Measurements from ENCODE around the gene COPS9.

COPS9 gene

DNA sequence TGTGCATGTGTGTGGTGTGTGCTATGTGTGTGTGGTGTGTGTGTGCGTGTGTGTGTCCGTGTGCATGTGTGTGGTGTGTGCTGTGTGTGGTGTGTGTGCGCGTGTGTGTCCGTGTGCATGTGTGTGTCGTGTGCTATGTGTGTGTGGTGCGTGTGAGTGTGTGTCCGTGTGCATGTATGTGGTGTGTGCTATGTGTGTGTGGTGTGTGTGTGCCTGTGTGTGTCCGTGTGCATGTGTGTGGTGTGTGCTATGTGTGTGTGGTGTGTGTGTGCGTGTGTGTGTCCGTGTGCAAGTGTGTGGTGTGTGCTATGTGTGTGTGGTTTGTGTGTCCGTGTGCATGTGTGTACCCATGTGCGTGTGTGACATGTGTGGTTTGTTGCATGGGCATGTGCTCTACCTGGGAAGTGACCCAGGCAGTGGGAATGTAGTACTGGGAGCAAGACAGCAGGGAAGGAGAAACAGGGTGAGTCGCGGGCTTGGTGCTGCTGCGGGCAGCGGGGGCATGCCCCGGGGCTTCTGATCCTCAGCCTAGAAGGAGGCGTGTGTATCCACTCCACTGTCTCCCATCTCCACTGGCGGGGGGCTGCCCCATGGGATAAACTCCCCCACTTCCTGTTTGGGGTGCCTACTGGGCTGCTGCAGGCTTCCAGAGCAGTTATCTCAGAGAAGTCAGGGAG is 11.9 kb upstream of the COPS9 start:
- DNase-seq (ENCODE audit: low read depth): no peak

DNA sequence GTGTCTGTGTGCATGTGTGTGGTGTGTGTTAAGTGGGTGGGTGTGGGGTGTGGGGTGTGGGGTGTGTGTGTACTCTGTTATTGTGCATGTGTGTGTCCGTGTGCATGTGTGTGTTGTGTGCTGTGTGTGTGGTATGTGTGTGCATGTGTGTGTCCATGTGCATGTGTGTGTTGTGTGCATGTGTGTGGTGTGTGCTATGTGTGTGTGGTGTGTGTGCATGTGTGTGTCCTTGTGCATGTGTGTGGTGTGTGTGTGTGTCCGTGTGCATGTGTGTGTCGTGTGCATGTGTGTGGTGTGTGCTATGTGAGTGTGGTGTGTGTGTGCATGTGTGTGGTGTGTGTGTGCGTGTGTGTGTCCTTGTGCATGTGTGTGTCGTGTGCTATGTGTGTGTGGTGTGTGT is 11.3 kb upstream of the COPS9 start:
- no peak for DNase-seq (ENCODE audit: low read depth)

DNA sequence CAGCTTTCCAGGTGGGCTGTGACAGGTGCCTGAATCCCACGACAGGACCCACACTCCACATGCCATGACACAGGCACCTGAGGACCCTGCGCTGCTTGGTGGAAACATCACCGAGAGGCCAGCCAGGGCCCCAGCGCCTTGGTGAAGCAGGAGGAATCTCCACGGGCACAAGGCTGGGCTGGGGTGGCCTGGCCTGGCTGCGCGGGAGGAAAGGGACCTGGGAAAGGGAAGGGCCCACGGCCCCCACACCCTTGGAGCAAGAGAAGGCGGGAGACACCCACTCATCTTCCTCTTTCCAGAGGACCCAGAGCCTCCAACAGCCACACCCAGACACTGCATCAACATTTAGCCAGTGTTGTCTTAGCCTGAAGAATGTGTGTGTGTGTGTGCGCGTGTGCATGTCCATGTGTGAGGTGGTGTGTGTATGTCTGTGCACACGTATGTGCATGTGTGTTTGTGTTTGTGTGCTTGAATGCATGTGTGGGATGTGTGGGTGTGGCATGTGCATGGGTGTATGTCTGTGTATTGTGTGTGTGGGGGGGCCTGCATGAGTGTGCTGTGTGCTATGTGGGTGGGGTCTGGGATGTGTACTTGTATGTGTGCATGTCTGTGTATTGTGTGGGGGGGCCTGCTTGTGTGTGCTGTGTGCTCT is 10.6 kb upstream of the COPS9 start:
- no peak for DNase-seq (ENCODE audit: low read depth)

DNA sequence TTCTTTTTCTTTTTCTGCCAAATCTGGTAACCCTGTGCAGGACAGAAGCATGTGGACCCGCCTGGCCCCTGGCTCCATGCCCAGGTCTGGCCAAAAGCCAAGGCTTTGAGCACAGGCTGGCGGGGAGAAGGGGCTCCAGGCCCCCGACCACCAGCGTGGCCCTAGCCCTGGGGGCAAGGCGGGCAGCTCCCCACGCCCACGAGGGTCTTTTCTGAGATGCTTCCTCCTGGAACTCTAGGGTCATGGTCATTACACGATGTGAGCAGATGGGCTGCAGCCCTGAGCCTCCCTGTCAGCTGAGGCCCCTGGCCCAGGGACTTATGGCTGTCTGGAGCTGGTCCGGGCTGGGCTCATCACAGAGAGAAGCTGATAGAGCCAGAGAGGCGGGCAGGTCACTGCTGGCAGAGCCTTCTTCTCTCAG is 10.0 kb upstream of the COPS9 start:
- DNase-seq (ENCODE audit: low read depth): no peak

DNA sequence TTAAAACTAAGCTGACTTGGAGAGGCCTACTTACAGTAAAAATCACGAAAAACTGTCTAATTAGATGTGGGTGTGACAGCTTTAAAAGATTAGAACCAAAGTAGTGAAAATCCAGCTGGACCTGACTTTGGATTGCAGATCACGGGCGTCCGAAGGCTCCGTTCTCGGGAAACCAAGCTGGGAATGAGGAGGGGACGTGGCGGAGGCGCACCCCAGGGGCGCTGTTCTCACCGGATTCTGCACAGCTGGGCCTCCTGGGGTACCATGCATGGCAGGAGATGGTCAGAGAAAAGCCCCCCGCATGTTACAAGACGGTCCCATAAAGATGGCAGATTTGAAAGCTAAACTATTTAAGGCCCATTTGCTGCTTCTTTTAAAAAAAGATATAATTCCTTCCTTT is 9.4 kb upstream of the COPS9 start:
- DNase-seq (ENCODE audit: low read depth): no peak

DNA sequence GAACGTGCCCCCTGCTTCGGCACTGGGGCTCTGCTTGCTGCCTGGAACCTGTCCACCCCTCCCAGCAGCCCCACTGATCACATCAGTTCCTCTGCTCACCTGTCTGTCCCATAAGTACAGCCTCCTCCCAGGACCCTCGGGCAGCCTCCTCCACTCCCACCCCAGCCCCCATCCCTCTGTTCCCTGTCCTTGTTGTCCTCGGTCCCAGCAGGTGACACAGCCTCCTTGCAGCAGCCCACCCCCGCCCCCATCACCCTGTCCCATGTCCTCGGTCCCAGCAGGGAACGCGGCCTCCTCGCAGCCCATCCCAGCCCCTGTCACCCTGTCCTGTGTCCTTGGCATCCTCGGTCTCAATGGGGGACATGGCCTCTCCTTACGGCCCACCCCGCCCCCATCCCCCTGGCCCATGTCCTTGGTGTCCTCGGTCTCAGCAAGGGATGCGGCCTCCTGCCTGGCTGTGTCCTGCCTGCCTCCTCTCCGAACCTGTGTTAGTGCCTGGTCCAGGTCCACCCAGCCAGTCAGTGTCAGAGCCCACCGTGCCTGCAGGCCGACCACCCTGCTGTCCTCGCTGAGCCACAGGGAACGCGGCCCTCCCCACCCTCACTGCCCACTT is 8.7 kb upstream of the COPS9 start:
- DNase-seq (ENCODE audit: low read depth): no peak

DNA sequence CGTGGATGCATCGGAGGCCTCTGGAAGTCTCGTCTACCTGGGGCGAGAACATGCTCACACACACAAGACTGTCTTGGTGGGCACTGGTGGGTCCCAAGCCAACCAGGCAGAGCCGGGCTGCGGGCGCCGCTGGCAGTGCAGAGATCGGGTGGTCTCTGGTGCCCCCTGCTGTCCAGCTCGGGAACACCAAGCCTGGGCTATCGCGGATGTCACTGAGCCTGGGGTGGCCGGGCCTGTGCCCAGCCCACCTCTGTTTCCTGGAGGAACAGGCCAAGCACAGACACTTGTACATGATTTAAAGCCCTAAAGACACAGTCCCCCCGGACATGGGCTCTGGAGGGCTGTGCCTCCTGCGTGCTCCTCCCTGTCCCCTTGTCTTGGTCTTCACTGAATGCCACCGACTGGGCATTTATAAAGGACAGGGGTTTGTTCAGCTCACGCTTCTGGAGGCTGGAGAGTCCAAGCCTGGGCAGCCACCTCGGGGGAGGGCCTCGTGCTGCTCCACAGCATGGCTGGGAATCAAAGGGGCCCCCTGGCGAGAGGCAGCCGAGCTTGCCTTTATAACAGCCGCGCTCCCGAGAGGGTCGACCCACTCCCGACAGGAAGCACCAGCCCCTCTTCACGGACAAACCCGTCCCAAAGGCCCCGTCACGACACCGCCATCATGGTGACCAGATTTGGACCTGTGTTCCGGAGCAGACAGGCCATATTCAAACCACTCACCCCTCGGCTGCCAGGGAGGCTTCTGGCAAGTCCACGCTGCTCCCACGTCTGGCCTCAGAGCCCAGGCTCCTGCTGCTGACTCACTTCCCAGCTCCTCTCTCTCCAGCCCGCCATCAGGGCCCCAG is 7.9 kb upstream of the COPS9 start:
- DNase-seq (ENCODE audit: low read depth): no peak

DNA sequence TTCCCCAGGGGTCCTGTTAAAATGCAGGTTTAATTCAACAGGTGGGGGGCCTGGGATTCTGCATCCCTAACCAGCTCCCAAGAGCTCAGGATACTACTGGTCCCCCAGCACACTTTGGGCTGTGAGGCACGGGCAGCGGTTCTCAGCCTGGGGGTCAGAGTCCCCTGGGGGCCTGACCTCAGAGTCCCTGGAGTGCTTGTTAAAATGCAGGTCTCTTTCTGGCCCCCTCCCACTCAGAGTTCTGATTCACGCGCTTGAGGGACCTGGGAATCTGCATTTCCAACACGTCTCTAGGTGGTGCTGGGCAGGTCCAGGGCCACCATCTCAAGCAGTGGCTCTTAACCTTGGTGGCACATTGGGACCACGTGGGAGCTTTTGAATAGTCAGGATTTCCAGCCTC is 7.2 kb upstream of the COPS9 start:
- no peak for DNase-seq (ENCODE audit: low read depth)

DNA sequence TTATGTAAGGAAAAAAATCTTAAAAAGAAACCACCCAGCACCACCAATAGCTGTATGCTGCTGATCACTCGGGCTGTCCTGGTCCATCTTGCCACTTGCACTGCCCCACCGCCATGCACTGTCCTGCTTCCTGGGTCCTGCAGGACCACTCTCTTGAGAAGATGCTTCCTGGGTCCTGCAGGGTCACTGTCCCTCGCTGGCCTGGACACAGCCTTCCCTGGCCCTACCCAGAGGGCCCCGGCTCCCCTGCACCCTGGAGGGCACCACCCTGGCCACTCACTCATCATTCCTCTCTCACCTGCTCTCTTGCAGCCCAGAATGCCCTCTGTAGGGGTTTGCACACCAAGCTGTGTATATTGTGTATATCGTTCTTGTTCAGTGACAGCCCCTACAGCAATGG is 6.8 kb upstream of the COPS9 start:
- DNase-seq (ENCODE audit: low read depth): no peak

DNA sequence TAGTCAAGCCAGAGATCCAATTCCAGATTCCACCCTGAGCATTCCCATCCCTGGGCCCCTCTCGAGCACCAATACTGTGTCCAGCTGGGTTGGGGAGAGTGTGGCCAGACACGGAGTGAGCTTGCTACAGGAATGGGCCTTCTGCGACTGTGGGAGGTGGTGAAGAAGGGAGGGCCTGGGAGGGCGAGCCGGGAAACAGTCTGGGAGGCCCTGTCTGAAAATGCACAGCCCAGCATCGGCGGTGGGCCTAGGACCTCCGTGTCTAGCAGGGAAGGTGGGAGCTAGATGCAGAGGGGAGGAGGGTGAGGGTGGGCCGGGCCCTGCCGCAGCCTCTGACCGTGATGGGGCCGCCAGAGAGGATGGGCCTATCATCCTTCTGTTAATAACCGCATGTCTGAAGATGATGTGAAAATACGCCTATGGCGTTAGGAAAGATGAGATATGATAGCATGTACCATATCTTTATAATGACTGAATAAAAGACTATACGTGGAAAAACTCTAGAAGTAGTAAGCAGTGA is 6.2 kb upstream of the COPS9 start:
- no peak for DNase-seq (ENCODE audit: low read depth)

DNA sequence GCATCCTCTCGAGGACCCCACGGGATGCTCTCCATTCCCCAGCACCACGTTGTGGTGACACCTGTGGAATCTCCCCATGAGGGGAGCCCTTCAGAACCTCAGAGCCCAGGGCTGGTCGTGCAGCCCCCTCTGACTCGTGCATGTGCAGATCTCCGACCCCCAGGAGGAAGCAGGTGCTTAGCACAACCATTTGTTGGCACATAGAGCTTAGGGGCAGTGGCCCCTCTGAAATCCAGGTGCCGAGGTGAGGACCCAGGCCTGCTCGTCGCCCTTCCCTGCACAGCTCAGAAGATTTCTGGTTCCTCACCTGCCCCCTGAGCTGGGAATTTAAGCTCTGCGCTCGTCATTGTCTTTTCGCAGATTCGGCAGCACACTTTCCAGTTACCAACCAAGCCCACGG is 5.6 kb upstream of the COPS9 start:
- no peak for DNase-seq (ENCODE audit: low read depth)

DNA sequence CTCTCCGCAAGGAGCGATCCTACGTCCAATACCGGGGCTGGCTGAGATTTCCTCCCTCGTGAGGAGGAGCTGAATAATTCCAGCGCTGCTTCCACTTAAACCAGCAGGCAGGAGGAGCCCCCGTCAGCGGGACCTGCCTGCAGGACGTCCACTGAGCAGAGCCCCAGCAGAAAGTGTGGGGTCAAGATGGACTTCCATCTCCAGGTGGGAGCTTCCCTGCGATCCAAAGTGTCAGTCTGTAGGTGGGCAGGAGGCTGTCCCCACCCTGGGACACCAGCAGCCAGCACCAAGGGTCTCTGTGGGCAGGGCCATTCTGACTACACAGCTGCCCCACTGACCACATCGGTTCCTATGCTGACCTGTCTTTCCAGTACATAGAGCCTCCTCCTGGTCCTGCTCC is 4.8 kb upstream of the COPS9 start:
- no peak for DNase-seq (ENCODE audit: low read depth)

DNA sequence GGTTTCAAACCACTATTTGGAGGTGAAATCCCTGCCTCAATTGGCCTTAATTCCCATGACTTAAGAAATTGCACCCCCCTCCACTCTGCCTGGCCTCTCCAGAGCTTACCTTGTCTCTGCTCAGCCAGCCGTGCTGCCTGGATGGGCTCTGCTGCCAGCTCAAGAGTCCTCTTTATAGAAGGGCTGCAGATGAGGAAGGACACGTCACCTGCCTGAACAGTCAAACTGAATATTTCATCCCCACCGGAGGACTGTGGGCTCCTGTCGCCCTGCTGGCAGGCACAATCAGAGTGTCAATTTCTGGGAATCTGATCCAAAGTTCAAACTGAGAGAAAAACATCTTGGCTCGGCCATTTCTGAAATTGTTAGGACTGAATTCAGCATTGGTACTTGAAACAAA is 4.4 kb upstream of the COPS9 start, which contains the start of gene OTOS:
Gene OTOS (minus strand): TSS at position 148 of the 400 bp plus-strand sequence. CDS start 332 bp downstream, outside the sequence.
- DNase-seq (ENCODE audit: low read depth): no peak

DNA sequence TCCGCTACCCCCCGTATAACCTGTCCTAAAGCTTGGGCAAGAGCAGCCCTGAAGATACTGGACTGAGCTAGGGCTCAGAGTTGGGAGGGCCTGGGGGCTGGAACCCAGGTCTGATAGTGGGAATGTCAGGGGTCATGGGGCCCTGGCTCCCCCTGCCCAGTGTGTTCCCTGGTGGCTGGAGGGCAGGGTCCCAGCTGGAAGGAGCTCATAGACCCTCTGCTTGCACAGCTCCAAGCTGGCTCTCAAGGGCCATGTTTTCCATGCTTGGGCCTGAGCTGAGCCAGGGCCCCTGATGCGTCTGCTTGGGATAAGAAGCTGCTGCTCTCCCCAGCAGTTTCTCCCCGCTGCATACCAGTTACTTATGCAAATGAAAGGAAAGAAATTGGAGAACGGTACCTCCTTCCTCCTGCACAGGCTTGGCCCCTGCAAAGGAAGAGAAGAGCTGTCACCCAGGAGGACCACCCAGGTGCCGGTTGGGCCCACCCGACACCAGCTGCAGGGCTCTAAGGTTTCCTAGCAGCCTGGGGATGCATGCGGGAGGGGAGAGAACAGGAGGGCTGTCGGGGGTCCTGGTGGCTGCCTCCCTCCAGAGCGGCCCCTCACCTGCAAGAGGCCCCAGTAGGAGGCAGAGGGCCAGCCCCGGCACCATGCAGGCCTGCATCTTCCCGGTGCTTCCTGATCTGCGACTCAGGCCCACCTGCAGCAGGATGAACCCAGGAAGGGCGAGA is 3.7 kb upstream of the COPS9 start:
- DNase-seq (ENCODE audit: low read depth): no peak

DNA sequence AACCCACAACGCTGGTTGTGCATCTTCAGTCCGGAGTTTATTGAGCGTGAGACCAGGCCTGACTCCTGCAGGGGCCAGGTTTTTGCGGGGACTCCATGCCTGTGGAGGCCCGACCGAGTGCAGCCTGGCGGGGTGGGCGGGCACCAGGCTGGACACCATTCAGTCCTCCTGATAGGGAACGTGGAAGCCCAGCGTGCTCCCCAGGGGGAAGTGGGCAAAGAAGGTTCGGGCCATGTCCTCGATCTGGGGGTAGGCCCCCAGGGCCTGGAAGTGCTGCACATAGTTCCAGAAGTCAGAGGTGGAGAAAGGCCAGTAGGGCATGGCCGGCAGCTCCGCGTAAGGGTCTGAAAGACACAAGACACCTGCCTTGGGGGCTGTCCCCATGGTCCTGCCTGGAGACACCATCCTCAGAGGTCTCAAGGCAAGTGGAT is 2.9 kb upstream of the COPS9 start:
- no peak for DNase-seq (ENCODE audit: low read depth)

DNA sequence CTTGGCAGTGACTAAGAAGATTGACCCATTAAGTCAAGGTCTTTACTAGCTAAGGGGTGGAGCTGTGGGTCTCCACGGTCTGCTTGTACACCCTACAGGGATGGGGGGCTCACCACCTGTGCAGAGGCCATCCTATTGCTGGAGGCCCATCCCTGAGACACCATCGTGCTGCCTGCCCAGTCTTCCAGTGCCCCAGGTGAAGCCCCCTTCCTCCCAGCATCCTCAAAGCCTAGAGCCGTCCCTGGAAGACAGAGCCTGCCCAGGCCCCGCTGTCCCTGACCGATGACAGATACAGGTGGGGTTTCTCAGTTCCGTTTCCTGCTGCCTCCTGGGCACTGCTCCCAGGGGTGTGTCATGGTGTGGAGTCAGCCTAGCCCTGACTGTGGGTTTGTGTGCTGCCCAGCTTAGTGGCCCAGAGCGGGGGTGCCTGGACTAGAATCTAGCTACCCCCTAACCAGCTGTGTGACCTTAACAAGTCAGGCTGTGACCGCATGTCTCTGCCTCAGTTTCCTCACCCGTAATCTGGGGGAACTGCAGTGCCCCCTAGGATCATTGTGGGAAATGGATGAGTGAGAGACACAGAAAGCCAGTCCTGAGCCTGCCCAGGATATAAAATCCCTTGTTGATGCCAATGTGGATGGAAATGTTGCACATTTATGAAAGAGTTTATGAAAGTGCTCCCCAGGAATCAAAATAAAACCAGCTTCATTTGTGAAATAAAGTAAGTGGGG is 2.3 kb upstream of the COPS9 start:
- no peak for DNase-seq (ENCODE audit: low read depth)

DNA sequence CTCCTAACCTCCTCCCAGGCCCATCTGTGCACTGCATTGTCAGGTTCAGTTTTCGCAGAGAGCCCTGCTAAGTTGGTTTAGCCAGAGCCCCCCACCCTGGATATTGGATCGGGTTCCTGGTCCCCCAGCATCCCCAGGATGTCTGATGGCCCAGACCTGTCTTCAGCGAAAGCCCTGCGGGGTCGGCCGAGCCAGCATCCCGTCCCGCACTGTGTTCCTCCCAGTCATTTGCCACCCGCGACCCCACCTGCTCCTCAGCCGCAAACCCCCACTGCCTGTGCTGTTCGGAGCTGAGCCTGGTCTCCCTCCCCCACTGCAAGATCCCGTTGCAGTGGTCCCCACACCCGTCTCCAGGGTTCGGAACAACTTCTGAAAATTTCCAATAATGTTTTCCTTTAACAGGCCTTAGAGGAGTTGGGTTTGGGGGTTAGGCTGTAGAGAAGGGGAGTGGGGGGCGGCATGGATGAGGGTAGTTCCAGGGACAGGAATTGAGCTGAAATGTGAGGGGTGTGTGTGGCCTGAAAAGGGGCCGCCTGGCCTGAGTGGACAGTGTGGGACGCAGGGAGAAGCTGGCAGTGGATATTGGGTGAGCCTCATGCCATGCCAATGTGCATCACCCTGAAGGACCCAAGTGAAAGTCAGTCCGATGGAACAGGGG is 1.6 kb upstream of the COPS9 start:
- DNase-seq (ENCODE audit: low read depth): no peak

DNA sequence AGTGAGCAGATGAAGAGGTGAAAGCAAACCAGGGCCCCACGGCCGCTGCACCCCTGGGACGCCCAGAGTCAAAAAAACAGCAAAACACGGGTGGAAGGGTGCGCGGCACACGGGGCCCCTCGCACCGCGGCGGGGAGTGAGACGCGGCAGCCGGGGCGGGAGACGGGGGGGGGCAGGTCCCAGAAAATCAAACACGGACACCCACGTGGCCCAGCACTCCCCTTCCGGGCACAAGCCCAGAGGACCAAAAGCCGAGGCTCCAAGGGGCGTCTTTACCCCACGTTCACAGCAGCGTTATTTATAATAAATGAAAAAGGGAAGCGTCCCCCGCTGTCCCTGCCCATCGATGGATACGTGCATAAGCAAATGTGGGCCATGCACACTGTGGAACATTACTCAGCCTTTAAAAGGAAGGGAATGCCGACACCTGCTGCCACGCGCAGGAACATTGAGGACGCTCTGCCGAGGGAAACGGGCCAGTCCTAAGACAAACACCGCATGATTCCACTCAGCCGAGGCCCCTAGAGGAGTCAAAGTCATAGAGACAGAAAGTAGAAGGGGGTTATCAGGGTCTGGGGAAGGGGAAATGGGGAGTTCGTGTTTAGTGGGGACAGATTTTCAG is 677 bp upstream of the COPS9 start:
- DNase-seq (ENCODE audit: low read depth): no peak

DNA sequence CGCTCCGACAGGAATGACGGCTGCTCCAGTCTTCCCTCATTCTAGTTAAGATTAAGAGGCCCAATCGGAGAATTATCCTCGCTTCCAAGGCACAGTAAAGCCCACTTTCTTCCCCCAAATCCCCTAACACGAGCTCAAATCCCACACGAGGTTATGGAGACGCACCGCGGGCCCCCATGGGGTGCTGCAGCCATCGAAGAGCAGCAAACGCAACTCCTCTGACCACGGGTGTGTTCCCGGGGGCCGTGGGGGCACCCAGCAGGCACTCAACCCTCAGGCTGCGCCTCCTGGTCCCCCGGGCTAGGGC is 446 bp downstream of the COPS9 start:
- no peak for DNase-seq (ENCODE audit: low read depth)

DNA sequence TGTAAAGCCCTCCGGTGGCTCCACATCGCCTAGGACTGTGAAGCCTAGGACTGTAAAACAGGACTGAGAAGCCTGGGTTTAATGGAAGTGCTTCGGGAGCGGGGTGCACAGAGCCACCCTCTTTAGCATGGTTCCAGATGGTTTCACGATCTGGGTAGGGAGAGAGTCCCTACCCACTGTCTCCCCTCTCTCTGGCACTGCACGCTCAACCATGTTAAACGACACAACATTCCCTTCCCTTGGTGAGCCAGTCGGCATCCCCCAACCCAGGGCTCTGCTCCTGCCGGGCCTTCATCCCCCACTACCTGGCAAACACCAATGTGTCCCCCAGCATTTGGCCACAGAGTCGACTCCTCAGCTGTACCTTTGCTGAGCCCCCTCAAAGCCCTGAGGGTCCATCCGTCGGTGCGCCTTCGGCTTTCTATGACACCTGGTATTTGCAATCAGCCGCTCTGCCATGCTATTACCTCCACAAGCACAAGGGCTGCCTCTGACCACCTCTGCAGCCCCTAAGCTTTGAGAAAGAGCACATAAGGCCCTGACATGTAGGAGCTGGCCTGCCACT is 1.1 kb downstream of the COPS9 start:
- no peak for DNase-seq (ENCODE audit: low read depth)
